PC-3 (cell line): Measurements from ENCODE around the gene CDH13. TPM values are rescaled to one million over a fixed set of nuclear protein-coding genes. Genes with fewer than 3 reads are reported as not detected.

Source experiments
- ATAC-seq: fragments of 200-7000 bp; cut with Tn5 transposase; 2 replicates; pipeline ENCODE4 v1.9.1; 2020; ENCODE audit warnings: mild to moderate bottlenecking, moderate library complexity
- BruUV-seq: library from RNA; stranded (reverse); fragments of 400-500 nt; replicated peaks from 2 replicates; lab custom pipeline; 2021; lab: Mats Ljungman, UMichigan
- CTCF ChIA-PET: fragments of 300-600 bp; sonication (Branson Sonifier 250); formaldehyde crosslinking; loops from one replicate; lab custom pipeline; 2022; ENCODE audit warnings: antibody characterized with exemption; lab: Charles Lee
- POLR2A ChIA-PET: fragments of 300-600 bp; sonication (Branson Sonifier 250); formaldehyde crosslinking; loops from one replicate; lab custom pipeline; 2022; ENCODE audit warnings: antibody characterized with exemption; ENCODE audit not compliant: unreplicated experiment; lab: Charles Lee
- DNase-seq: peaks from one replicate; pipeline ENCODE4 v3.0.0-alpha.2; 2015
- H2AFZ ChIP-seq: fragments of 300-600 bp; sonication (generic); 2 replicates; pipeline ENCODE4 v1.6.0; 2016; ENCODE audit warnings: antibody characterized with exemption, low read length
- H3F3A ChIP-seq: fragments of 300-600 bp; sonication (generic); one replicate; pipeline ENCODE4 v1.6.0; 2017; ENCODE audit warnings: antibody characterized with exemption, low read length, control low read depth, mild to moderate bottlenecking; ENCODE audit not compliant: unreplicated experiment
- H3K27ac ChIP-seq: fragments of 300-600 bp; sonication (generic); 2 replicates; pipeline ENCODE4 v1.5.1; 2016; ENCODE audit warnings: mild to moderate bottlenecking, low read length
- H3K27me3 ChIP-seq: fragments of 300-600 bp; sonication (generic); 2 replicates; pipeline ENCODE4 v1.6.1; 2016; ENCODE audit warnings: low read length, mixed read lengths
- H3K36me3 ChIP-seq: fragments of 300-600 bp; sonication (generic); 2 replicates; pipeline ENCODE4 v1.6.1; 2016; ENCODE audit warnings: low read depth, mixed run types, low read length, mixed read lengths
- H3K4me1 ChIP-seq: fragments of 300-600 bp; sonication (generic); 2 replicates; pipeline ENCODE4 v1.5.1; 2016; ENCODE audit warnings: low read length; ENCODE audit not compliant: insufficient read depth
- H3K4me2 ChIP-seq: fragments of 300-600 bp; sonication (generic); 2 replicates; pipeline ENCODE4 v1.6.0; 2016; ENCODE audit warnings: low read length
- H3K4me3 ChIP-seq: fragments of 300-600 bp; sonication (generic); 2 replicates; pipeline ENCODE4 v1.5.1; 2016; ENCODE audit warnings: mild to moderate bottlenecking, low read length, mixed read lengths
- H3K79me2 ChIP-seq: fragments of 300-600 bp; sonication (generic); 2 replicates; pipeline ENCODE4 v1.6.1; 2017; ENCODE audit warnings: low read length, mixed read lengths
- H3K9ac ChIP-seq: fragments of 300-600 bp; sonication (generic); 2 replicates; pipeline ENCODE4 v1.6.0; 2016; ENCODE audit warnings: mild to moderate bottlenecking, low read length
- H3K9me2 ChIP-seq: fragments of 300-600 bp; sonication (generic); replicated peaks from 2 replicates; pipeline ENCODE4 v1.6.1; 2016; ENCODE audit warnings: mixed run types, low read length, mixed read lengths
- H3K9me3 ChIP-seq: fragments of 300-600 bp; sonication (generic); 2 replicates; pipeline ENCODE4 v1.6.1; 2016; ENCODE audit warnings: low read length, mixed read lengths
- H4K20me1 ChIP-seq: fragments of 300-600 bp; sonication (generic); 2 replicates; pipeline ENCODE4 v1.6.1; 2016; ENCODE audit warnings: low read length, mixed read lengths
- EZH2 ChIP-seq: fragments of 300-600 bp; sonication (generic); IDR thresholded peaks from one replicate; pipeline ENCODE4 v1.6.1; 2017; ENCODE audit warnings: antibody characterized with exemption, mild to moderate bottlenecking, low read length; ENCODE audit not compliant: unreplicated experiment
- EZH2phosphoT487 ChIP-seq: fragments of 300-600 bp; sonication (generic); IDR thresholded peaks from 2 replicates; pipeline ENCODE4 v1.6.1; 2018; ENCODE audit warnings: mild to moderate bottlenecking, antibody characterized with exemption, low read length, borderline replicate concordance
- intact Hi-C: fragments of 100-400 bp; cut with micrococcal nuclease; formaldehyde crosslinking; loops from 2 replicates; pipeline ENCODE4 v1.9.0; 2023
- total RNA-seq: library from RNA; depleted of rRNA; stranded (reverse); fragments of >200 nt; gene quantifications from 2 replicates; pipeline ENCODE4 v1.2.3, GENCODE V29; 2014
- TF ChIP-seq, protein P1 (sequence below): fragments of 300-600 bp; sonication (generic); conservative IDR thresholded peaks from 2 replicates; pipeline ENCODE4 v1.5.1; 2017; ENCODE audit warnings: antibody characterized with exemption, low read depth, mild to moderate bottlenecking, low read length

Gene CDH13
- total RNA-seq, 1 experiment from 2014 or later, result 0.36 TPM

DNA sequence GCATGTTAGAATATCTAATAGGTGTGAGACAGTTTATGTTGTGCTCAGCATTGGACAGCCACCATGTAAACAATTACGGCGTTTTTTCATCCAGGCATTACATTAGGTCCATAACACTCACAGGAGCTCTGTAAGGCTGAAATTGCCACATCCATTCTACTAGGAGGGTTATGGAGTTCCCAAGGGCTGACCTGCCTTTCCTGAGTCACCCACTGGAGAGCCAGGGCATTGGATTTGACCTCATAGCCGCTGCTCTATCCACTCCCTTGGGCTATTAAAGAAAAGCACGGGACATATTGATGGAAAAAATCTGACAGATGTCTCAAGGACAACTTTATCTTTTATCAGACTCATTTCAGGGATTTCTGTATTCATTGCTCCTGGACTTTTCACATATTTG is 874.7 kb downstream of the CDH13 start:
- BruUV-seq, result no TSS peak
- no peak for TF ChIP-seq EZH2
- POLR2A ChIA-PET, result no interaction called here

DNA sequence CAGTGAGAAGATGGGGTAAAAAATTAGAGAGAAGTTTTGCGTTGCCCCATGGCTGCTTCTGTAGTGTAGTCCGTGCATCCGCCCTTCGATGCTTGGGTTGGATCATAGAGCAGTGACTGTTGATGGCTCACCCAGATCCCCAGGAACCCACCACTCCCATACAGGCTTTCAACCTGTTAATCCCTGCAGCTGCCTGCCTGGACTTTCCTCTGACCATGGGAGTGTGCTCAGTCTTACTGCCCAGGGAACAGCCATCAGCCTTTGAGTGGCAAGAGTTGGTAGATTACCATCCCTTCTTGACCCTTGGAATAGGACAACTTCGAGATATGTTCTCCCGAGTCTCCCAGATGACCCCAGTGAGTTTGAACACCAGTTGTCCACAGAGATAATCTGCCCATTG is 881.5 kb downstream of the CDH13 start:
- no peaks in the 10 kb centered on the region for H3K9me3 ChIP-seq
- CTCF ChIA-PET, result no interaction called here
- POLR2A ChIA-PET, result no interaction called here
- H3K4me3 ChIP-seq, result no peak overlapping the region
- ATAC-seq (no peak), DNase-seq (no peak)
- H3K79me2 ChIP-seq, result no peaks in the 10 kb centered on the region
- H4K20me1 ChIP-seq, result no peaks in the 10 kb centered on the region
- no peaks in the 10 kb centered on the region for H3F3A ChIP-seq
- no TSS peak for BruUV-seq
- no peaks in the 10 kb centered on the region; the same call in 1 of the 2 replicates for H3K27me3 ChIP-seq
- H3K4me1 ChIP-seq, result no peaks in the 10 kb centered on the region
- no peak overlapping the region for H3K27ac ChIP-seq
- no peaks in the 10 kb centered on the region for H3K36me3 ChIP-seq
- no peak overlapping the region for H2AFZ ChIP-seq
- H3K9me2 ChIP-seq, result no peaks in the 10 kb centered on the region
- no peak overlapping the region for H3K4me2 ChIP-seq
- TF ChIP-seq, protein P1, sequence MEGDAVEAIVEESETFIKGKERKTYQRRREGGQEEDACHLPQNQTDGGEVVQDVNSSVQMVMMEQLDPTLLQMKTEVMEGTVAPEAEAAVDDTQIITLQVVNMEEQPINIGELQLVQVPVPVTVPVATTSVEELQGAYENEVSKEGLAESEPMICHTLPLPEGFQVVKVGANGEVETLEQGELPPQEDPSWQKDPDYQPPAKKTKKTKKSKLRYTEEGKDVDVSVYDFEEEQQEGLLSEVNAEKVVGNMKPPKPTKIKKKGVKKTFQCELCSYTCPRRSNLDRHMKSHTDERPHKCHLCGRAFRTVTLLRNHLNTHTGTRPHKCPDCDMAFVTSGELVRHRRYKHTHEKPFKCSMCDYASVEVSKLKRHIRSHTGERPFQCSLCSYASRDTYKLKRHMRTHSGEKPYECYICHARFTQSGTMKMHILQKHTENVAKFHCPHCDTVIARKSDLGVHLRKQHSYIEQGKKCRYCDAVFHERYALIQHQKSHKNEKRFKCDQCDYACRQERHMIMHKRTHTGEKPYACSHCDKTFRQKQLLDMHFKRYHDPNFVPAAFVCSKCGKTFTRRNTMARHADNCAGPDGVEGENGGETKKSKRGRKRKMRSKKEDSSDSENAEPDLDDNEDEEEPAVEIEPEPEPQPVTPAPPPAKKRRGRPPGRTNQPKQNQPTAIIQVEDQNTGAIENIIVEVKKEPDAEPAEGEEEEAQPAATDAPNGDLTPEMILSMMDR, result no peak
- TF ChIP-seq EZH2 (no peak), EZH2phosphoT487 (no peak)
- intact Hi-C loops, result no loop called here
- H3K9ac ChIP-seq, result no peak overlapping the region

More for the DNA sequence above, 874.7 kb downstream of the CDH13 start:
- no peaks in the 10 kb centered on the region for H3K9me3 ChIP-seq
- H3K4me1 ChIP-seq, result no peaks in the 10 kb centered on the region
- no peak overlapping the region for H2AFZ ChIP-seq
- CTCF ChIA-PET, result no interaction called here
- no peaks in the 10 kb centered on the region for H3K9me2 ChIP-seq
- no peak for DNase-seq
- no peak overlapping the region for H3K4me3 ChIP-seq
- no peaks in the 10 kb centered on the region for H3K36me3 ChIP-seq
- ATAC-seq, result no peak
- no peaks in the 10 kb centered on the region for H4K20me1 ChIP-seq
- H3K9ac ChIP-seq, result no peak overlapping the region
- H3K4me2 ChIP-seq, result no peak overlapping the region
- no peaks in the 10 kb centered on the region for H3F3A ChIP-seq
- H3K27me3 ChIP-seq, result no peaks in the 10 kb centered on the region
- intact Hi-C loops, result no loop called here
- H3K79me2 ChIP-seq, result no peaks in the 10 kb centered on the region
- H3K27ac ChIP-seq, result no peak overlapping the region

DNA sequence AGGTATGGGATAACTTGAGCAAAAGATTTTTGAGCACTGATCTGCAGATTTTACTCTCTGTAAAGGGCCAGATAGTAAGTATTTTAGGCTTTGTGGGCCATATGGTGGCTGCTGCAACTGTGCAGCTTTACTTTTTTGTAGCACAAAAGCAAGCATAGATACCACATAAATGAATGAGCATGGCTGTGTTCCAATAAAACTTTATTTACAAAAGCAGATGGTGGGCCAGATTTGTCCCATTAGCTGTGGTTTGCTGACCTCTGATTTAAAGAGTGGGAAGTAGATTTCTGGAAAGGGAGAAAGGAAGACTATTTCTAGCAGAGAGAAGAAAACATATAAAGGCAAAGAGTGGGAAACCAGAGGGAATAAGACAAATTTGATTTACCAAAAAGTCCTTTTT is 882.5 kb downstream of the CDH13 start:
- DNase-seq (no peak), ATAC-seq (no peak)
- CTCF ChIA-PET, result no interaction called here
- no TSS peak for BruUV-seq
- TF ChIP-seq, protein P1, result no peak
- TF ChIP-seq EZH2 (no peak), EZH2phosphoT487 (no peak)
- Histone ChIP-seq H3K36me3 (no peaks in the 10 kb centered on the region), H3K4me1 (no peaks in the 10 kb centered on the region), H3K9me2 (no peaks in the 10 kb centered on the region), H3F3A (no peaks in the 10 kb centered on the region), H3K27me3 (no peaks in the 10 kb centered on the region; the same call in 1 of the 2 replicates), H2AFZ (no peak overlapping the region), H3K9ac (no peak overlapping the region), H4K20me1 (no peaks in the 10 kb centered on the region), H3K27ac (no peak overlapping the region), H3K9me3 (no peaks in the 10 kb centered on the region), H3K4me2 (no peak overlapping the region), H3K4me3 (no peak overlapping the region), H3K79me2 (no peaks in the 10 kb centered on the region)
- POLR2A ChIA-PET, result no interaction called here
- intact Hi-C loops, result no loop called here
